SK-N-SH (cell line): ENCODE data around the gene FOXP1. TPM values are rescaled to one million over a fixed set of nuclear protein-coding genes. Genes with fewer than 3 reads are reported as not detected.

Source experiments
- CTCF ChIA-PET: fragments of 300-600, 350-600 bp; formaldehyde crosslinking; extraction: SDS; loops from one replicate; lab custom pipeline; 2021; lab: Yijun Ruan, JAX
- POLR2A ChIA-PET: fragments of 350-600 bp; sonication (Branson Sonifier 250); formaldehyde crosslinking; extraction: SDS; loops from one replicate; lab custom pipeline; 2020; ENCODE audit warnings: antibody characterized with exemption, inconsistent platforms; lab: Yijun Ruan, JAX
- DNase-seq: peaks from one replicate; pipeline ENCODE4 v3.0.0; 2012
- H2AFZ ChIP-seq: fragments of 200-600 bp; sonication (generic); 2 replicates; pipeline ENCODE4 v1.8.1; 2016; ENCODE audit warnings: antibody characterized with exemption, mild to moderate bottlenecking, low read depth
- H3F3A ChIP-seq: fragments of 200-600 bp; sonication (generic); replicated peaks from 2 replicates; pipeline ENCODE3; 2016; ENCODE audit warnings: antibody characterized with exemption, mild to moderate bottlenecking; ENCODE audit not compliant: insufficient read depth
- H3K27ac ChIP-seq, 2 experiments: fragments of 200-500 bp in 1 of 2; fragments of 200-600 bp in 1 of 2; sonication (Bioruptor generic) in 1 of 2; sonication (generic), shearing (Covaris generic) in 1 of 2; 2 replicates each; pipeline versions ENCODE4 v1.5.1 to v1.6.1; 2014 to 2016; ENCODE audit warnings: low read depth in 2 of 2, inconsistent platforms in 1 of 2, low read length in 1 of 2, mild to moderate bottlenecking in 1 of 2, mixed read lengths in 1 of 2
- H3K27me3 ChIP-seq: fragments of 200-600 bp; sonication (generic), shearing (Covaris generic); 2 replicates; pipeline ENCODE4 v1.6.1; 2016; ENCODE audit warnings: mixed run types; ENCODE audit not compliant: insufficient read depth
- H3K36me3 ChIP-seq, 2 experiments: fragments of 200-500 bp in 1 of 2; fragments of 200-600 bp in 1 of 2; sonication (Bioruptor generic) in 1 of 2; sonication (generic) in 1 of 2; replicated peaks in 1 of 2; 2 replicates each; pipeline versions ENCODE3 to v1.5.1; 2014 to 2016; ENCODE audit warnings: low read length in 1 of 2, mild to moderate bottlenecking in 1 of 2; ENCODE audit not compliant: insufficient read depth in 2 of 2, control insufficient read depth in 1 of 2
- H3K4me1 ChIP-seq, 2 experiments: fragments of 200-500 bp in 1 of 2; fragments of 200-600 bp in 1 of 2; sonication (Bioruptor generic) in 1 of 2; sonication (generic), shearing (Covaris generic) in 1 of 2; 2 replicates each; pipeline versions ENCODE4 v1.5.1 to v1.6.1; 2014 to 2016; ENCODE audit warnings: low read depth in 1 of 2, low read length in 1 of 2, mixed run types in 1 of 2; ENCODE audit not compliant: insufficient read depth in 2 of 2, control insufficient read depth in 1 of 2
- H3K4me2 ChIP-seq: fragments of 200-600 bp; sonication (generic), shearing (Covaris generic); 2 replicates; pipeline ENCODE4 v1.6.1; 2017; ENCODE audit warnings: mixed run types
- H3K4me3 ChIP-seq, 2 experiments: fragments of 200-500 bp in 1 of 2; fragments of 200-600 bp in 1 of 2; sonication (Bioruptor generic) in 1 of 2; sonication (generic), shearing (Covaris generic) in 1 of 2; 2 replicates each; pipeline versions ENCODE4 v1.5.1 to v1.8.1; 2014 to 2016; ENCODE audit warnings: low read depth in 2 of 2, inconsistent platforms in 1 of 2, low read length in 1 of 2, mild to moderate bottlenecking in 1 of 2, mixed read lengths in 1 of 2, moderate library complexity in 1 of 2
- H3K79me2 ChIP-seq: fragments of 200-600 bp; sonication (generic); 2 replicates; pipeline ENCODE4 v1.8.1; 2017; ENCODE audit warnings: mild to moderate bottlenecking; ENCODE audit not compliant: insufficient read depth
- H3K9ac ChIP-seq: fragments of 200-600 bp; sonication (generic); 2 replicates; pipeline ENCODE4 v1.6.1; 2017; ENCODE audit warnings: mixed run types
- H3K9me2 ChIP-seq: fragments of 200-600 bp; sonication (generic); 2 replicates; pipeline ENCODE4 v1.6.1; 2017; ENCODE audit warnings: mixed run types
- H3K9me3 ChIP-seq: fragments of 200-600 bp; sonication (generic); 2 replicates; pipeline ENCODE4 v1.6.1; 2017; ENCODE audit warnings: mixed run types, mild to moderate bottlenecking, moderate library complexity
- H4K20me1 ChIP-seq: fragments of 200-600 bp; sonication (generic); 2 replicates; pipeline ENCODE4 v1.6.1; 2017; ENCODE audit warnings: mild to moderate bottlenecking, mixed run types; ENCODE audit not compliant: insufficient read depth
- CHD2 ChIP-seq: fragments of 150-350 bp; IDR thresholded peaks from 2 replicates; pipeline ENCODE4 v1.6.1; 2018; ENCODE audit warnings: low read length; ENCODE audit not compliant: partially characterized antibody
- CTCF ChIP-seq: fragments of 200-600 bp; sonication (generic); IDR thresholded peaks from 2 replicates; pipeline ENCODE4 v1.6.1; 2017; ENCODE audit warnings: antibody characterized with exemption, mild to moderate bottlenecking, moderate library complexity
- EP300 ChIP-seq, 2 experiments: IDR thresholded peaks; 2 replicates each; pipeline versions ENCODE4 v1.4.0 to v1.6.1; 2012; ENCODE audit warnings: borderline replicate concordance in 1 of 2, low read depth in 1 of 2, low read length in 1 of 2
- EZH2phosphoT487 ChIP-seq: fragments of 200-600 bp; sonication (generic); IDR thresholded peaks from 2 replicates; pipeline ENCODE4 v1.6.1; 2017; ENCODE audit warnings: low read depth, mixed run types, mild to moderate bottlenecking, antibody characterized with exemption, moderate library complexity, borderline replicate concordance
- FOSL2 ChIP-seq: IDR thresholded peaks from 2 replicates; pipeline ENCODE4 v1.4.0; 2012; ENCODE audit warnings: low read depth, mild to moderate bottlenecking, moderate library complexity, borderline replicate concordance
- MAX ChIP-seq: IDR thresholded peaks from 2 replicates; pipeline ENCODE4 v1.4.0; 2012; ENCODE audit warnings: low read depth
- MEF2A ChIP-seq: IDR thresholded peaks from 2 replicates; pipeline ENCODE4 v1.4.0; 2012; ENCODE audit warnings: low read depth, borderline replicate concordance
- MXI1 ChIP-seq: IDR thresholded peaks from 2 replicates; pipeline ENCODE4 v1.6.1; 2012; ENCODE audit warnings: mild to moderate bottlenecking, low read depth, low read length, improper control_type of control experiment
- NFIC ChIP-seq: IDR thresholded peaks from 2 replicates; pipeline ENCODE4 v1.4.0; 2012; ENCODE audit warnings: borderline replicate concordance
- RAD21 ChIP-seq: IDR thresholded peaks from 2 replicates; pipeline ENCODE4 v1.6.1; 2012; ENCODE audit warnings: mild to moderate bottlenecking, low read length
- RCOR1 ChIP-seq: fragments of 150-350 bp; IDR thresholded peaks from 2 replicates; pipeline ENCODE4 v1.6.1; 2017; ENCODE audit warnings: antibody characterized with exemption, low read length
- REST ChIP-seq: IDR thresholded peaks from 2 replicates; pipeline ENCODE4 v1.6.1; 2012; ENCODE audit warnings: mild to moderate bottlenecking, low read depth, low read length, moderate library complexity
- RFX5 ChIP-seq: IDR thresholded peaks from 2 replicates; pipeline ENCODE4 v1.6.1; 2012; ENCODE audit warnings: mild to moderate bottlenecking, improper control_type of control experiment, low read length
- SMC3 ChIP-seq: IDR thresholded peaks from 2 replicates; pipeline ENCODE4 v1.6.1; 2012; ENCODE audit warnings: low read depth, low read length, improper control_type of control experiment
- TAF1 ChIP-seq: IDR thresholded peaks from 2 replicates; pipeline ENCODE4 v1.6.1; 2012; ENCODE audit warnings: low read depth, mild to moderate bottlenecking, low read length, moderate library complexity, borderline replicate concordance
- TCF12 ChIP-seq: IDR thresholded peaks from 2 replicates; pipeline ENCODE4 v1.4.0; 2012
- TEAD4 ChIP-seq: IDR thresholded peaks from 2 replicates; pipeline ENCODE4 v1.4.0; 2012; ENCODE audit warnings: mild to moderate bottlenecking, borderline replicate concordance; ENCODE audit not compliant: insufficient read depth
- USF1 ChIP-seq: IDR thresholded peaks from 2 replicates; pipeline ENCODE4 v1.4.0; 2012; ENCODE audit warnings: low read depth, borderline replicate concordance
- YY1 ChIP-seq: IDR thresholded peaks from 2 replicates; pipeline ENCODE4 v1.4.0; 2012; ENCODE audit warnings: low read depth, mild to moderate bottlenecking
- WGBS: methylation state at CpG from one replicate; pipeline ENCODE4 v1.1.6; 2017; ENCODE audit warnings: low lambda C conversion rate; 5-methylcytosine and 5-hydroxymethylcytosine counted together
- polyA plus RNA-seq, 3 experiments: library from polyadenylated mRNA; depleted of rRNA; stranded (reverse); fragments of >200 nt; gene quantifications; 2 replicates each; pipeline ENCODE4 v1.2.3, GENCODE V29; 2012

FOXP1 gene
- polyA plus RNA-seq, 1 of the 3 experiments (the other 2 are of a cell fraction): 8.8 TPM

GRCh38 chr3:71521940-71522876, 61.3 kb downstream of the FOXP1 start:
- DNase-seq: no peak
- Histone ChIP-seq H3K9me2 (no peaks in the 10 kb centered on the region), H3K36me3 (peaks cover 0 to 9% of the 10 kb centered on the region in 2 experiments), H3K79me2 (peaks cover 98% of the 10 kb centered on the region), H3K9me3 (no peaks in the 10 kb centered on the region), H3K27ac (peak overlapping the region in 1 of 2 experiments; percentile 31; a peak in 3 of 4 replicates), H3K4me2 (0 out of 2 replicates have a peak overlapping the region, but pooled peaks have one; percentile 38), H3K4me3 (no peak overlapping the region), H3K9ac (no peak overlapping the region), H3K4me1 (peaks cover 9 to 21% of the 10 kb centered on the region in 2 experiments; a peak in 2 of 4 replicates), H4K20me1 (no peaks in the 10 kb centered on the region), H3K27me3 (no peaks in the 10 kb centered on the region), H3F3A (peaks cover 15% of the 10 kb centered on the region), H2AFZ (no peak overlapping the region)
- TF ChIP-seq YY1 (no peak), SMC3 (no peak), MEF2A (no peak), CTCF (no peak), TCF12 (no peak), MXI1 (no peak), FOSL2 (no peak), TEAD4 (no peak), RFX5 (no peak), EP300 (IDR thresholded peaks at IDR 0.05; ENCODE audit: borderline replicate concordance in 1 of 2, low read depth in 1 of 2, low read length in 1 of 2) (no peak), NFIC (no peak), TAF1 (no peak), MAX (no peak), RCOR1 (no peak), EZH2phosphoT487 (no peak)
- ChIA-PET POLR2A (no interaction called here), CTCF (no interaction called here)
- WGBS: 86% methylated on average over 7 of the region's 7 CpGs

- Histone ChIP-seq H3K9ac (no peak overlapping the region), H3K9me3 (no peaks in the 10 kb centered on the region), H3K4me2 (no peak overlapping the region), H4K20me1 (no peaks in the 10 kb centered on the region), H3K9me2 (no peaks in the 10 kb centered on the region), H2AFZ (no peak overlapping the region), H3K79me2 (peaks cover 95% of the 10 kb centered on the region), H3K27ac (no peak overlapping the region), H3K27me3 (no peaks in the 10 kb centered on the region), H3F3A (peaks cover 15% of the 10 kb centered on the region), H3K4me3 (no peak overlapping the region), H3K4me1 (peaks cover 9 to 21% of the 10 kb centered on the region in 2 experiments; a peak in 2 of 4 replicates), H3K36me3 (peaks cover 0 to 9% of the 10 kb centered on the region in 2 experiments)
- DNase-seq: no peak
- POLR2A ChIA-PET: no interaction called here
- CTCF ChIA-PET: no interaction called here
- WGBS: 98% methylated on average over 4 of the region's 4 CpGs
- TF ChIP-seq SMC3: no peak
- TF ChIP-seq RCOR1: no peak
- TF ChIP-seq EP300 (IDR thresholded peaks at IDR 0.05; ENCODE audit: borderline replicate concordance in 1 of 2, low read depth in 1 of 2, low read length in 1 of 2): no peak
- TF ChIP-seq TAF1: no peak
- TF ChIP-seq REST: no peak
- no peak for TF ChIP-seq CHD2
- no peak for TF ChIP-seq FOSL2
- TF ChIP-seq RAD21: no peak
- no peak for TF ChIP-seq USF1
Measured at GRCh38 chr3:71521021-71521352, 62.5 kb downstream of the FOXP1 start.
